ENCODE data around the gene MSX2. TPM values are rescaled to one million over a fixed set of nuclear protein-coding genes. Genes with fewer than 3 reads are reported as not detected.

Gene MSX2
- total RNA-seq, 1 donor from 2014 or later: 1.1 TPM

- Mint-ChIP-seq H3K4me3 (no peak overlapping the region), H3K27me3 (ENCODE audit: low read depth) (peaks cover 92% of the 10 kb centered on the region), H3K4me1 (peaks cover 19% of the 10 kb centered on the region), H3K9me3 (no peaks in the 10 kb centered on the region), H3K36me3 (ENCODE audit: low read depth) (no peaks in the 10 kb centered on the region), H3K27ac (ENCODE audit: unreplicated experiment) (no peak overlapping the region)
- no peak for DNase-seq (ENCODE audit: low read depth, low spot score)
- TF ChIP-seq, protein P1, sequence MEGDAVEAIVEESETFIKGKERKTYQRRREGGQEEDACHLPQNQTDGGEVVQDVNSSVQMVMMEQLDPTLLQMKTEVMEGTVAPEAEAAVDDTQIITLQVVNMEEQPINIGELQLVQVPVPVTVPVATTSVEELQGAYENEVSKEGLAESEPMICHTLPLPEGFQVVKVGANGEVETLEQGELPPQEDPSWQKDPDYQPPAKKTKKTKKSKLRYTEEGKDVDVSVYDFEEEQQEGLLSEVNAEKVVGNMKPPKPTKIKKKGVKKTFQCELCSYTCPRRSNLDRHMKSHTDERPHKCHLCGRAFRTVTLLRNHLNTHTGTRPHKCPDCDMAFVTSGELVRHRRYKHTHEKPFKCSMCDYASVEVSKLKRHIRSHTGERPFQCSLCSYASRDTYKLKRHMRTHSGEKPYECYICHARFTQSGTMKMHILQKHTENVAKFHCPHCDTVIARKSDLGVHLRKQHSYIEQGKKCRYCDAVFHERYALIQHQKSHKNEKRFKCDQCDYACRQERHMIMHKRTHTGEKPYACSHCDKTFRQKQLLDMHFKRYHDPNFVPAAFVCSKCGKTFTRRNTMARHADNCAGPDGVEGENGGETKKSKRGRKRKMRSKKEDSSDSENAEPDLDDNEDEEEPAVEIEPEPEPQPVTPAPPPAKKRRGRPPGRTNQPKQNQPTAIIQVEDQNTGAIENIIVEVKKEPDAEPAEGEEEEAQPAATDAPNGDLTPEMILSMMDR (conservative IDR thresholded peaks at IDR 0.05): no peak
These were observed 5.3 kb upstream of the MSX2 start for GRCh38 chr5:174718880-174719610.

GRCh38 chr5:174719793-174720611, 4.4 kb upstream of the MSX2 start:
- TF ChIP-seq, protein P1 (conservative IDR thresholded peaks at IDR 0.05): no peak
- H3K27me3 Mint-ChIP-seq (ENCODE audit: low read depth): peaks cover 94% of the 10 kb centered on the region
- no peaks in the 10 kb centered on the region for H3K36me3 Mint-ChIP-seq (ENCODE audit: low read depth)
- DNase-seq (ENCODE audit: low read depth, low spot score): no peak
- peak overlapping the region; percentile 56 for H3K4me3 Mint-ChIP-seq
- peaks cover 21% of the 10 kb centered on the region for H3K4me1 Mint-ChIP-seq
- no peak overlapping the region for H3K27ac Mint-ChIP-seq (ENCODE audit: unreplicated experiment)
- H3K9me3 Mint-ChIP-seq: no peaks in the 10 kb centered on the region

DNA sequence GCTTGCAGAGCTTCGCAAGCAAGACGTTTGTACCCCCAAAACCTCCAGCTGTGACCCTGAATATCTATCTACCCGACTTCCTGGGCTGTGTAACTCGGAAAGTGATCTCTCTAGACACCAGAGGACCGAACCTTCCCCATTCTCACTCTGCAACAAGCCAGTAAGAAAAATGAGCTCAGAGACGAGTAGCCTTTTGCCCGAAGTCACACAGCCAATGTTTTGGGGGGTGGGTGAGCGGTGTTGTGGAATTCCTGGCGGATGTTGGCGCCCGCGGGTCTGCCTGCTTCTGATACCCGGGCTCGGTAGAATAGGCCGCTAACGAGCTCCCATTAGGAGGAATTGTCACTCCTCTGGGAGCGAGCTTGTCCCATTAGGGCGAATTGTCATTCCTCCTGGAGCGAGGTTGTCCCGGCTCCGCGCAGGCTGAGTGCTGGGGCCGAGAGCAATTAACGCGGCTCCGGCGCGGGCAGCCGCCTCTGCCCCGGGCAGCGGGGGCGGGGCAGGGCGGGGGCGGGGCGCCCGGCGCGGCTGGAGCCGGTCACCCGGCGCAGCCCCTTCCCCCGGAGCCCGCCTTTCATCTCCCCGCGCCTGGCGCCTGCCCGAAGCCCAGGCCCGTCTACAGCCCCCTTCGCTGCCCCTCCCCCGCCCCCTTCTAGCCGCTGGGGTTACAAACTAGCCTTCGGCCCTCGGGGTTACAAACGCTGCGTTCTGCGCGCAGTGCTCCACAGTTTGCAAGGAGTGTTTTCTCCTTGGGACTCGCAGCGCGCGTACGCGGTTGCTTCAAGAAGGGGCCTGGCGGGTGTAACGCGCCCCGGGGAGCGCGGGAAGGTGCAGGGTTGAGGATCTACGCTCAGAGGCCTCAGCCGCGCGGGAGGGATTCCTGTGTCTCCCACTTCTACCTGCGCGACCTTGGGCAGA, 3.5 kb upstream of the MSX2 start:
- no peaks in the 10 kb centered on the region for H3K9me3 Mint-ChIP-seq
- DNase-seq (ENCODE audit: low read depth, low spot score): no peak
- peaks cover 96% of the 10 kb centered on the region for H3K27me3 Mint-ChIP-seq (ENCODE audit: low read depth)
- H3K4me1 Mint-ChIP-seq: peaks cover 23% of the 10 kb centered on the region
- TF ChIP-seq, protein P1 (conservative IDR thresholded peaks at IDR 0.05): no peak
- no peaks in the 10 kb centered on the region for H3K36me3 Mint-ChIP-seq (ENCODE audit: low read depth)
- peak overlapping the region; percentile 85 for H3K4me3 Mint-ChIP-seq
- no peak overlapping the region for H3K27ac Mint-ChIP-seq (ENCODE audit: unreplicated experiment)

DNA sequence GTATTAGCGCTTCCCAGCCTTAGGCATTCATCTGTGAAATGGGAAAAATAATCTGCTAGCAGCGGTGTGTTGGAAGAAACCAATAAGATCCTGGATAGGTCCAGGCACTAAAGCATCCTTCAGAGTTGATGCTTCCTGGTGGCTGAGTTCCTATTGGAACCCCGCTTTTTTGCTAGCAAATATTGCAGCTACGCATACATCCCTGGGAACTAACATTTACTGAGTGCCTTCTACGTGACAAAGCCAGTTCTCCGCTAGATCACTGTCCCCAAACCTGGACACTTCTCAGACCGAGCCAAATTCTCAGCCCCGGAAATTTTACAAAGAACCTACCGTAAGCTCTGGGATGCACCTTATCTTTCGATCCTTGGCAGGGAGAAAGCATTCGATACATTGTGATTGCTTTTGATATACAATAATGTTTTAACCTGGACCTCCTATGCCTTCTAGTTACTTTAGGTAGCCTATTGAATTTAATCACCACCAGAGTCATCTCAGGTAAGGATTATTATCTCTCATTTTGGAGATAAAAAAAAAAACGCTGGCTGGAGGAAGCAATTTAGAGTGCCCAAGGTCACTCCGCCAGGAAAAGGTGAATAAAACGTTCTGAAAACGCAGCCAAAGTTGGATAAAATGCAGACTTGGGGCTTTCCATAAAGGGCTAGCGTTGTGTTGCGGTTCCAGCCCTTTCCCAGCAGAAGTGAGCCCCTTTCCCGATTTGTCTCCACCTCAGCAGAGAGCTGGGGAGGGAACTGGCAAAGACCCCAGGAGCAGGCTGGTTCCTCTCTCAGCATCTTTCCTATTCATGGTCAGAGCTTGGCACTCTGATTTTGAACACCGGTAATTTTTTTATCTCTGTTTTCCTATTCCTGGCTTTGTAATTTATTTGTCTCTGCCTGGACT, 2.6 kb upstream of the MSX2 start:
- H3K27ac Mint-ChIP-seq (ENCODE audit: unreplicated experiment): no peak overlapping the region
- no peak for DNase-seq (ENCODE audit: low read depth, low spot score)
- peaks cover 96% of the 10 kb centered on the region for H3K27me3 Mint-ChIP-seq (ENCODE audit: low read depth)
- peak overlapping the region; percentile 85 for H3K4me3 Mint-ChIP-seq
- H3K4me1 Mint-ChIP-seq: peaks cover 25% of the 10 kb centered on the region
- TF ChIP-seq, protein P1 (conservative IDR thresholded peaks at IDR 0.05): no peak
- H3K9me3 Mint-ChIP-seq: no peaks in the 10 kb centered on the region
- no peaks in the 10 kb centered on the region for H3K36me3 Mint-ChIP-seq (ENCODE audit: low read depth)
